GM18517 (cell line): ENCODE results near the gene KIAA1755.
A peak's percentile ranks its signal among the peaks of the same experiment; 100 is the strongest.

Experiments
- ATAC-seq: cut with Tn5 transposase; IDR thresholded peaks from one replicate; pipeline ENCODE4 v1.9.1; 2021; ENCODE audit warnings: mild to moderate bottlenecking, moderate library complexity; ENCODE audit not compliant: unreplicated experiment

The KIAA1755 gene

GRCh38 chr20:38168791-38169589, 91.5 kb downstream of the KIAA1755 start:
- no peak for ATAC-seq

DNA sequence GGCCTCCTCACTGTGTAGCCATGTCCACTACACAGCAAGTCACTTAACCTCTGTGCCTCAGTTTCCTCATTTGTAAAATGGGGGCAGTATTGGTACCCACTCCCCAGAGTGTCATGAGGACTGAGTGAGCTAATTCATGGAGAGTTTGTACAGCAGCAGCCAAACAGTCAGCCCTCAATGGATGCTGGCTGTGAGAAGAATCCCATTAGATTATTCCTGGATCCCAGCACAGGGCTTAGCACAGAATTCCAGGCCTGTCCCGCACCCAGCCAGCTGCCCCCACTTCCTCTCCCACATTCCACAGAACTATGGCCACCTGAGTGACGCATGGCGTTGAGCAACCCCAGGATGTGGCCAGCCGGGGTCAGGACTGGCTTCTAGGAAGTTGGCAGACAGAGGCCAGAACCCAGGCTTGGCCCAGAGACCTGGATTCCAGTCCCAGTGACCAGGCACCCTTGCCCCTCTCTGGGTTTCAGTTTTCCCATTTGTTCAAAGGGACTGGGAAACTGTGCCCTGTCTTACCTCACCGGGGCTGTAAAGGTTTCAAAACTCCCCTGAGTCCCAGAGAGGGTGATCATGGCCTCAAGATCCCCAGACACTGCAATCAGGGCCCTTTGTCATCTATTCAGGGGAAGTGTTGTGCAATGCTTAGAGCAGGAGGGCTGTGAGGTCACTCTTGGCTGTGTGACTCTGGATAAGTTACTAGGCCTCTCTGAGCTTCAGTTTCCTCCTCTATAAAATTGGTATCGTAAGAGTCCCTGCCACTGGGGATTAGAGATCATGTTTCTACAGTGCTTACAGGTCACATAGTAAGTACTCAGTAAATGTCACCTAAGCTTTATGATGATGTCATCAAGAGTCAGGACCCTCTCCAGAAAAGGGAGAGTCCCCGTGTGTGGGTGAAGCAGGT, 92.4 kb downstream of the KIAA1755 start:
- no peak for ATAC-seq

GRCh38 chr20:38167328-38167850, 93.1 kb downstream of the KIAA1755 start:
- ATAC-seq, result no peak

GRCh38 chr20:38166703-38167233, 93.8 kb downstream of the KIAA1755 start:
- ATAC-seq, result no peak

DNA sequence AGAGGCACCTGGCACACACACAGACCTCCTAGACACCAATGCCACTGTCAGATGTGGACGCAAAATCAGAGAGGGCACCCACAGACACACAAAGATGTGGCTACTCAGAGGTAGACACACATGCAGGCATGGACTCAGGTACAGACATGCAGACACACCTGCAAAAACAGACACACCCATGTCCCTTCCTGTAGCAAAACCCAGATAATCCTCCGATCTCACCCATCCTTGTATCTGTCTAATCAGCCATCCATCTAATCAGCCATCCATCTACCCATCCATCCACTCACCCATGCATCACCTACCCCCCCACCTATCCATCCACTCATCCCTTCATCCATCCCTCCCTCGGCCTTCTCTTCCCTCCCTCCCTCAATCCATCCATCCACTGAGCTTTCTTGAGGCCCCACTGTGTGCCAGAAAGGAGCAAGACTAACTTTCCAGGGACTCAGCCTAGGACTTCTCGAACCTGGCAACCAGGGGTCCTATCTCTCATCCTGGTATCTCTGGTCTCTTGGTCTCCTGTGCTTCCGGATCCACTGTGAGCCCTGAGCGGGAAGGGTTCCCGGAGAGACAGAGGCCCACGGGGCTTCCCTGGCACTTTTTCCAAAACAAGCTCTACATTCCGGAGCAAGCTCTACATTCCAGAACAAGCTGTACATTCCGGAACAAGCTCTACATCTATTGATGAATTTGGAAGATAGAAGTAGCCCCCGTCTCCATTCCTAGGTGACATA, 94.4 kb downstream of the KIAA1755 start:
- ATAC-seq, result no peak

DNA sequence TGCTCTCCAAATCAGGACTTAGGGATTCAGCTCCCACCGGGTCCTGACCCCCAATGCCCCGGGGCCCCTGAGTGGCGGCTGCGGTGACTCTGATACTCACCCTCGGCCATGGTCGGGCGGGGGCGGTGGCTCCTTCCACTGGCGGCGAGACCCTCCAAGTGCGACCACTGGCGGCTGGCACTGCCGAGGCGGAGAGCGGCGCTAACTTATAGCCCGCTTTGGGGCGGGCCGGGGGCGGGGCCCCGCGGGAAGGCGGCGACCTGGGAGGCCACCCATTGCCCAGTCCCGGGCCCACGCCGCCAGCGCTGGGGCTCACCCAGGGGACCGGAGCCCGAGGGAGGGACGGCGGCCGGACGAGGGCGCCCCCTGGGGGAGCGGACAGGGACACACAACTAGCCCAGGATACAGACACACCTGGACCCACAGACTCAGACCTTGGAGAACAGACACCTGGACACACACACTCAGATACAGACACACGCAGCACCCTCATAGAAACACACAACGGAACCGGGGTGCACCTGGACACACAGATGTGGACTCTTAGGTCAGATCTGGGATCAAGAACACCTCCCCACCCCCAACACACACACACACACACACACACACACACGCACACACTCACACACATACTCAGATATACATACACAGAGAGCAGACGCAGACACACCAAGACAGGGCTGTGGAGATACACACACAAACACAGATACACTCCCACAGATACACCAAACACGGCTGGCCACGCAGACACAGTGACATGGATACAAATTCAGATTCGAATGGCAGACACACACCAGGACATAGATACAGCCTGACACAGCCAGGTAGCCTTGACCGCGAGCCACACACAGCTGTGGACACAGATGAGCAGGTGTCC, 95.2 kb downstream of the KIAA1755 start, which contains the start of gene TGM2:
TGM2 (minus strand) TSS at position 182 of the 877 bp plus-strand sequence; CDS start at position 110, 72 bp downstream.
- peak; percentile 67 for ATAC-seq

- ATAC-seq, result no peak
Measured at GRCh38 chr20:38164624-38165088, 95.9 kb downstream of the KIAA1755 start.

DNA sequence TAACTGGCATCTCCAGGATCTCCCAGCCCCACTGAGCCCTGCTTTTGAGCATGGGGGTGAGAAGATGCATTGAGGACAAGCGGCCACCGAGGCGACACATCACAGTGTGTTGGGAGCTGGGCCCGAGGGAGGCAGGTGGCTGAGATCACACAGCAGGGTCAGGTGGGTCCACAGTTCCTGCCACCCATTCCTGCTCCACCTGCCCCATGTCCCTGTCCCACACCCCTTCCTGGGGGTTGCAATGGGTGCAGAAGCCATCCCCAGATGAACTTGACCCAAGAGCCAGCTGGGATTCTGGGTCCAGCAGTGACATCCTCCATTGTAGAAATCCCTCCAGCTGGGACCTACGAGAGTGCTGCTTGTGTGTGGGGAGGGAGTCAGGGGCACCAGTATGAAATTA, 96.5 kb downstream of the KIAA1755 start:
- ATAC-seq, result no peak

GRCh38 chr20:38162878-38163875, 97.4 kb downstream of the KIAA1755 start:
- no peak for ATAC-seq

- no peak for ATAC-seq
Measured at GRCh38 chr20:38162149-38162548, 98.4 kb downstream of the KIAA1755 start.

DNA sequence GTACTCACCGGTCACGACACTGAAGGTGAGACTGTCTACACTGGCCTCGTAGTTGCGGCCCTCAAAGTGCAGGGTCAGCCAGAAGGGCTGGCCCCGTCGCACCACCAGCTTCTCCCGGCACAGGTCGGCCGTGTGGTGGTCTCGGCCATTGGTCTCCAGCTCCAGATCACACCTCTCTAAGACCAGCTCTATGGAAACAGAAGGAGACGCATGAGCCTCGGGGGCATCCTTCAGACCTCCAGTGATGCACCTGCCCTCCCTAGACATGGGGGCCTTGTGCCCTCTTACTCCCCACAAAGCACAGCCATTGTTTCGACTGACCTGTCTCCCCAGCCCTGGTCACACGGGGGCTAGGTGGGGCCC, 99.1 kb downstream of the KIAA1755 start:
- ATAC-seq, result no peak
